Measurements from ENCODE around the gene MYO9A.

Gene MYO9A

GRCh38 chr15:72112116-72112515 is 5.8 kb downstream of the MYO9A start:
- H3K4me3 ChIP-seq (replicated peaks; ENCODE audit: insufficient read depth, low read length), result no peak overlapping the region
- no peak for TF ChIP-seq POLR2AphosphoS5 (IDR thresholded peaks at IDR 0.05; ENCODE audit: low read depth)
- no peak for TF ChIP-seq SPI1 (IDR thresholded peaks at IDR 0.05; ENCODE audit: borderline replicate concordance, low read depth)
- no peak for TF ChIP-seq REST (IDR thresholded peaks at IDR 0.05; ENCODE audit: insufficient replicate concordance, low read depth)
- TF ChIP-seq GABPA (IDR thresholded peaks at IDR 0.05; ENCODE audit: low read depth), result no peak
- no peak for TF ChIP-seq CTCF (IDR thresholded peaks at IDR 0.05; ENCODE audit: insufficient read depth, low read length)
- H3K27ac ChIP-seq (replicated peaks), result no peak overlapping the region
- H3K27me3 ChIP-seq (ENCODE audit: insufficient read depth, poor library complexity, severe bottlenecking), result no peaks in the 10 kb centered on the region
- no peak for DNase-seq (ENCODE audit: low read depth in 1 of 2, low spot score in 1 of 2)

- H3K27ac ChIP-seq (replicated peaks), result no peak overlapping the region
- no peak for TF ChIP-seq CTCF (IDR thresholded peaks at IDR 0.05; ENCODE audit: insufficient read depth, low read length)
- TF ChIP-seq REST (IDR thresholded peaks at IDR 0.05; ENCODE audit: insufficient replicate concordance, low read depth), result no peak
- no peak for TF ChIP-seq POLR2AphosphoS5 (IDR thresholded peaks at IDR 0.05; ENCODE audit: low read depth)
- no peak for TF ChIP-seq SPI1 (IDR thresholded peaks at IDR 0.05; ENCODE audit: borderline replicate concordance, low read depth)
- no peak for TF ChIP-seq GABPA (IDR thresholded peaks at IDR 0.05; ENCODE audit: low read depth)
- DNase-seq (ENCODE audit: low read depth in 1 of 2, low spot score in 1 of 2), result no peak
- H3K27me3 ChIP-seq (ENCODE audit: insufficient read depth, poor library complexity, severe bottlenecking), result no peaks in the 10 kb centered on the region
- H3K4me3 ChIP-seq (replicated peaks; ENCODE audit: insufficient read depth, low read length), result no peak overlapping the region
These were observed 7.6 kb downstream of the MYO9A start for GRCh38 chr15:72110355-72110754.

- H3K4me3 ChIP-seq (replicated peaks; ENCODE audit: insufficient read depth, low read length), result no peak overlapping the region
- no peak for DNase-seq (ENCODE audit: low read depth in 1 of 2, low spot score in 1 of 2)
- no peaks in the 10 kb centered on the region for H3K27me3 ChIP-seq (ENCODE audit: insufficient read depth, poor library complexity, severe bottlenecking)
- no peak overlapping the region for H3K27ac ChIP-seq (replicated peaks)
- TF ChIP-seq SPI1 (IDR thresholded peaks at IDR 0.05; ENCODE audit: borderline replicate concordance, low read depth) (no peak), POLR2AphosphoS5 (IDR thresholded peaks at IDR 0.05; ENCODE audit: low read depth) (no peak), GABPA (IDR thresholded peaks at IDR 0.05; ENCODE audit: low read depth) (no peak), CTCF (IDR thresholded peaks at IDR 0.05; ENCODE audit: insufficient read depth, low read length) (no peak), REST (IDR thresholded peaks at IDR 0.05; ENCODE audit: insufficient replicate concordance, low read depth) (no peak)
These were observed 11.9 kb downstream of the MYO9A start for GRCh38 chr15:72106068-72106467.
